Esophagus (tissue), 2 donors: ENCODE results near the gene SRRT. TPM values are rescaled to one million over a fixed set of nuclear protein-coding genes. Genes with fewer than 3 reads are reported as not detected.

Source experiments
- H3K27ac ChIP-seq, 2 donors: one replicate each; pipeline ENCODE4 v1.5.1; 2013; ENCODE audit warnings: low read depth in 2 of 2, mild to moderate bottlenecking in 2 of 2, inconsistent platforms in 1 of 2, low read length in 1 of 2, moderate library complexity in 1 of 2
- H3K27me3 ChIP-seq, 2 donors: one replicate each; pipeline ENCODE4 v1.6.1; 2013; ENCODE audit warnings: low read length in 2 of 2, control low read depth in 1 of 2, mild to moderate bottlenecking in 1 of 2; ENCODE audit not compliant: insufficient read depth in 2 of 2, control insufficient read depth in 1 of 2
- H3K36me3 ChIP-seq, 2 donors: one replicate each; pipeline ENCODE4 v1.6.1; 2013; ENCODE audit warnings: low read length in 1 of 2; ENCODE audit not compliant: control insufficient read depth in 2 of 2, insufficient read depth in 2 of 2
- H3K4me1 ChIP-seq, 2 donors: one replicate each; pipeline ENCODE4 v1.6.1; 2013; ENCODE audit warnings: low read length in 1 of 2; ENCODE audit not compliant: control insufficient read depth in 2 of 2, insufficient read depth in 2 of 2
- H3K4me3 ChIP-seq, 2 donors: one replicate each; pipeline ENCODE4 v1.5.1; 2013; ENCODE audit warnings: low read length in 2 of 2, mild to moderate bottlenecking in 2 of 2, low read depth in 1 of 2, moderate library complexity in 1 of 2
- H3K9me3 ChIP-seq, 2 donors: one replicate each; pipeline ENCODE4 v1.6.1; 2013; ENCODE audit warnings: mild to moderate bottlenecking in 2 of 2, low read depth in 1 of 2, low read length in 1 of 2, moderate library complexity in 1 of 2; ENCODE audit not compliant: control insufficient read depth in 2 of 2, insufficient read depth in 1 of 2
- WGBS, 2 donors: extraction: QIAGEN DNeasy Blood & Tissue Kit; methylation state at CpG; one replicate each; pipeline ENCODE4 v1.1.7; 2013; 5-methylcytosine and 5-hydroxymethylcytosine counted together
- polyA plus RNA-seq, 2 donors: library from polyadenylated mRNA; stranded (reverse); fragments of 200-250 nt; gene quantifications; one replicate each; pipeline ENCODE4 v1.2.3, GENCODE V29; 2013
- donor health status: healthy with polysubstance abuse.
- donor health status: Bipolar disorder and iron deficiency.

The SRRT gene
- polyA plus RNA-seq, 2 donors, result 70.7 to 105 TPM

GRCh38 chr7:100893318-100893895 is 18.5 kb downstream of the SRRT start:
- H3K36me3 ChIP-seq, result no peaks in the 10 kb centered on the region
- peaks cover 0 to 2% of the 10 kb centered on the region in 2 donors for H3K9me3 ChIP-seq
- peaks cover 6 to 28% of the 10 kb centered on the region in 2 donors for H3K4me1 ChIP-seq
- no peak overlapping the region for H3K4me3 ChIP-seq
- 85 to 88% methylated on average over 27 to 32 of the region's 32 CpGs for WGBS, 2 donors
- H3K27me3 ChIP-seq, result peaks cover 0 to 16% of the 10 kb centered on the region in 2 donors
- H3K27ac ChIP-seq, result no peak overlapping the region

GRCh38 chr7:100893910-100894721 is 19.2 kb downstream of the SRRT start:
- H3K4me1 ChIP-seq, result peaks cover 6 to 25% of the 10 kb centered on the region in 2 donors
- no peak overlapping the region for H3K27ac ChIP-seq
- peak overlapping the region; percentile 38 to 48 for H3K4me3 ChIP-seq
- 39 to 54% methylated on average over 28 to 40 of the region's 40 CpGs for WGBS, 2 donors
- peaks cover 0 to 2% of the 10 kb centered on the region in 2 donors for H3K9me3 ChIP-seq
- no peaks in the 10 kb centered on the region for H3K36me3 ChIP-seq
- peaks cover 0 to 16% of the 10 kb centered on the region in 2 donors for H3K27me3 ChIP-seq

GRCh38 chr7:100894860-100895700 is 20.2 kb downstream of the SRRT start:
- WGBS, 2 donors, result 1% methylated on average over 70 to 83 of the region's 83 CpGs
- H3K9me3 ChIP-seq, result peaks cover 2 to 3% of the 10 kb centered on the region in 2 donors
- peak overlapping the region; percentile 38 to 48 for H3K4me3 ChIP-seq
- no peak overlapping the region for H3K27ac ChIP-seq
- peaks cover 0 to 16% of the 10 kb centered on the region in 2 donors for H3K27me3 ChIP-seq
- peaks cover 6 to 25% of the 10 kb centered on the region in 2 donors for H3K4me1 ChIP-seq
- no peaks in the 10 kb centered on the region for H3K36me3 ChIP-seq

GRCh38 chr7:100895701-100895955 is 20.7 kb downstream of the SRRT start, which contains the start of gene ACHE:
TSS of gene ACHE (minus strand) at chr7:100895888. CDS start at chr7:100894232, 1,656 bp downstream.
- WGBS, 2 donors, result 0 to 1% methylated on average over 7 to 32 of the region's 32 CpGs
- no peaks in the 10 kb centered on the region for H3K36me3 ChIP-seq
- peaks cover 6 to 21% of the 10 kb centered on the region in 2 donors for H3K4me1 ChIP-seq
- H3K9me3 ChIP-seq, result peaks cover 2 to 3% of the 10 kb centered on the region in 2 donors
- H3K4me3 ChIP-seq, result peak within 1 kb of the TSS; percentile 38 to 48
- no peak within 1 kb of the TSS for H3K27ac ChIP-seq
- H3K27me3 ChIP-seq, result peaks cover 0 to 16% of the 10 kb centered on the region in 2 donors

- Histone ChIP-seq H3K9me3 (peaks cover 2 to 3% of the 10 kb centered on the region in 2 donors), H3K27me3 (peaks cover 0 to 16% of the 10 kb centered on the region in 2 donors), H3K4me1 (peaks cover 6 to 17% of the 10 kb centered on the region in 2 donors), H3K27ac (no peak overlapping the region), H3K36me3 (no peaks in the 10 kb centered on the region), H3K4me3 (peak overlapping the region; percentile 27 to 48)
- WGBS, 2 donors, result 4% methylated on average over 48 to 54 of the region's 54 CpGs
These were observed 21.2 kb downstream of the SRRT start for GRCh38 chr7:100895956-100896731.

GRCh38 chr7:100896732-100897608 is 22.1 kb downstream of the SRRT start:
- H3K27me3 ChIP-seq, result peaks cover 0 to 16% of the 10 kb centered on the region in 2 donors
- H3K36me3 ChIP-seq, result no peaks in the 10 kb centered on the region
- WGBS, 2 donors, result 1 to 3% methylated on average over 38 to 95 of the region's 95 CpGs
- H3K4me3 ChIP-seq, result peak overlapping the region; percentile 27 to 48
- peaks cover 2 to 3% of the 10 kb centered on the region in 2 donors for H3K9me3 ChIP-seq
- H3K27ac ChIP-seq, result no peak overlapping the region
- H3K4me1 ChIP-seq, result peaks cover 6 to 15% of the 10 kb centered on the region in 2 donors

- H3K27ac ChIP-seq, result no peak overlapping the region
- H3K27me3 ChIP-seq, result peaks cover 0 to 16% of the 10 kb centered on the region in 2 donors
- peaks cover 6 to 15% of the 10 kb centered on the region in 2 donors for H3K4me1 ChIP-seq
- no peaks in the 10 kb centered on the region for H3K36me3 ChIP-seq
- no peak overlapping the region for H3K4me3 ChIP-seq
- peaks cover 2 to 3% of the 10 kb centered on the region in 2 donors for H3K9me3 ChIP-seq
- 61 to 69% methylated on average over 13 of the region's 13 CpGs for WGBS, 2 donors
These were observed 23.0 kb downstream of the SRRT start for GRCh38 chr7:100897772-100898454.

- WGBS, 2 donors, result 91 to 93% methylated on average over 5 of the region's 5 CpGs
These were observed 24.5 kb downstream of the SRRT start for GRCh38 chr7:100899432-100899831.

More at GRCh38 chr7:100899432-100899831, 24.5 kb downstream of the SRRT start:
- H3K27ac ChIP-seq, result no peak overlapping the region
- no peaks in the 10 kb centered on the region for H3K36me3 ChIP-seq
- H3K27me3 ChIP-seq, result peaks cover 0 to 16% of the 10 kb centered on the region in 2 donors
- H3K9me3 ChIP-seq, result peaks cover 2 to 3% of the 10 kb centered on the region in 2 donors
- H3K4me1 ChIP-seq, result peaks cover 6 to 15% of the 10 kb centered on the region in 2 donors
- no peak overlapping the region for H3K4me3 ChIP-seq
